Transverse colon (tissue), 3 donors: ENCODE measurements around the gene CFLAR.

Experiments used
- CTCF ChIP-seq, 5 experiments: fragments of 200-600 bp in 3 of 5; fragments of 450-650 bp in 2 of 5; sonication (generic) in 3 of 5; IDR thresholded peaks; 1 replicate in 2 of 5; 2 replicates in 3 of 5; pipeline ENCODE4 v1.5.1; 2016 to 2017; ENCODE audit warnings: antibody characterized with exemption in 5 of 5, inconsistent platforms in 3 of 5, mild to moderate bottlenecking in 2 of 5, moderate library complexity in 1 of 5
- POLR2A ChIP-seq: fragments of 450-650 bp; IDR thresholded peaks from one replicate; pipeline ENCODE4 v1.6.1; 2016; ENCODE audit warnings: antibody characterized with exemption, mild to moderate bottlenecking, moderate library complexity

GRCh38 chr2:201186982-201187381 lies 71.0 kb downstream of the CFLAR start:
- no peak for TF ChIP-seq CTCF (IDR thresholded peaks at IDR 0.05)
- TF ChIP-seq POLR2A = no peak
